ENCODE data around the gene RSRP1.

DNA sequence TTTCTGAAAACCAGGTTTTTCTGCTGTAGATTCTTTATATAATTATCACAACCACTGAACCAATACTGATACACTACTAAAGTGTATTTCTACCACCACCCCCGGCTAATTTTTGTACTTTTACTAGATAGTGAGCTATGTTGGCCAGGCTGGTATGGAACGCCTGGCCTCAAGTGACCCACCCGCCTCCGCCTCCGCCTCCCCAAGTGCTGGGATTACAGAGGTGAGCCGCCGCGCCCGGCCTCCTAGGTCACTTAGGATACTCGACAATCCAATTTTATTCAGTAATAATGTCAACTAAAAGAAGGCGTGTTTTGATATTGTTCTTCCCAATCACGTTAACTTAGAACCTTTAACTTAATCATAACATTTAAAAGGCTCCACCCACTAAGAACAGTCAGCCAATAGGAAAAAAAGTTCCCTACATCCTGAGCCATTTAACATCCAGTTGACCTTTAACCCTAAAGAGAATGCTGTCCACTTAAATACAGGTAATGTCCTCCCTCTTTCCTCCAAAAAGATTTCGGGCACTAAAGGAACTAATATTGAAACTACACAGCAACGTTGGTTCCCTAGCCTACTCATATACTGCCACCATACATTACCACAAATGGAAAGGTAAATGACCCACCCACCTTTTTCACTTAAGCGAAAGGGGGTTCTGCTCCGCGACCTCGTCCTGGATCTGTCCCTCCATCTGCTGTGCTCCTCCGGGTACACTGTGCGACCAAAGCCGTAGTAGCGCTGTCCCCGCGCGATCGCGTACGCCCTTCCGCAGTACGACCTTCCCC is 1.2 kb downstream of the RSRP1 start:
- no peak for TF ChIP-seq FOS (IDR thresholded peaks at IDR 0.05; ENCODE audit: borderline replicate concordance, insufficient read depth, low read length)
- TF ChIP-seq POLR2AphosphoS5 (IDR thresholded peaks at IDR 0.05; ENCODE audit: insufficient read depth, low read depth, low read length), result no peak
- TF ChIP-seq, protein P1, sequence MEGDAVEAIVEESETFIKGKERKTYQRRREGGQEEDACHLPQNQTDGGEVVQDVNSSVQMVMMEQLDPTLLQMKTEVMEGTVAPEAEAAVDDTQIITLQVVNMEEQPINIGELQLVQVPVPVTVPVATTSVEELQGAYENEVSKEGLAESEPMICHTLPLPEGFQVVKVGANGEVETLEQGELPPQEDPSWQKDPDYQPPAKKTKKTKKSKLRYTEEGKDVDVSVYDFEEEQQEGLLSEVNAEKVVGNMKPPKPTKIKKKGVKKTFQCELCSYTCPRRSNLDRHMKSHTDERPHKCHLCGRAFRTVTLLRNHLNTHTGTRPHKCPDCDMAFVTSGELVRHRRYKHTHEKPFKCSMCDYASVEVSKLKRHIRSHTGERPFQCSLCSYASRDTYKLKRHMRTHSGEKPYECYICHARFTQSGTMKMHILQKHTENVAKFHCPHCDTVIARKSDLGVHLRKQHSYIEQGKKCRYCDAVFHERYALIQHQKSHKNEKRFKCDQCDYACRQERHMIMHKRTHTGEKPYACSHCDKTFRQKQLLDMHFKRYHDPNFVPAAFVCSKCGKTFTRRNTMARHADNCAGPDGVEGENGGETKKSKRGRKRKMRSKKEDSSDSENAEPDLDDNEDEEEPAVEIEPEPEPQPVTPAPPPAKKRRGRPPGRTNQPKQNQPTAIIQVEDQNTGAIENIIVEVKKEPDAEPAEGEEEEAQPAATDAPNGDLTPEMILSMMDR (IDR thresholded peaks at IDR 0.05; ENCODE audit: extremely low read depth in 1 of 2, insufficient read depth in 1 of 2, low read depth in 1 of 2, low read length in 2 of 2), result no peak
- TF ChIP-seq POLR2A (IDR thresholded peaks at IDR 0.05; ENCODE audit: low read depth, low read length), result no peak
- no peak for TF ChIP-seq EZH2 (IDR thresholded peaks at IDR 0.05; ENCODE audit: borderline replicate concordance, low read depth, low read length, severe bottlenecking)
- TF ChIP-seq MAX (IDR thresholded peaks at IDR 0.05; ENCODE audit: insufficient read depth, insufficient read length), result no peak
- no peak for TF ChIP-seq MYC (IDR thresholded peaks at IDR 0.05; ENCODE audit: low read depth, low read length)
- no peak for TF ChIP-seq JUN (IDR thresholded peaks at IDR 0.05; ENCODE audit: borderline replicate concordance, insufficient read depth, insufficient read length, low read depth)

All from endothelial cell of umbilical vein (primary cell).